ENCODE results near the gene FYCO1.
"Not testable (repeated sequence)": the region's sequence is repeated elsewhere in the genome, so short reads cannot be mapped to it uniquely, and the experiment has no call there.

The FYCO1 gene

DNA sequence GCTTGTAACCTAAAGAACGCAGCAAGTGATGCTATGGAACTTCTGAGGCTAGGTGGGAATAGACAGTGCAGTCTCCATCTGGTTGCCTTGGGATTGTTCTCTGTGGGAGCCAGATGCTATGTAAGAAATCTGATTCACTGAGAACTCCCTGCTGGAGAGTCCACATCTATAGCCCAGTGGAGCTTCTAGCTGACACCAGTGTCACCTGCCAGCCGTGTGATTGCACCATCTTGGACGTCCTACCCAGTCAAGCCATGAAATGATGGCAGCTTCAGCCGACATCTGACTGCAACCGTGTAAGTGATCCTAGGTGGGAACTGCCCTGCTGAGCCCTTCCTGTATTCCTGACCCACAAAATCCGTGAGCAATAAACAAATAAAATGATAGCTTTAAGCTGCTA is 12.4 kb upstream of the FYCO1 start:
- no peak for DNase-seq

DNA sequence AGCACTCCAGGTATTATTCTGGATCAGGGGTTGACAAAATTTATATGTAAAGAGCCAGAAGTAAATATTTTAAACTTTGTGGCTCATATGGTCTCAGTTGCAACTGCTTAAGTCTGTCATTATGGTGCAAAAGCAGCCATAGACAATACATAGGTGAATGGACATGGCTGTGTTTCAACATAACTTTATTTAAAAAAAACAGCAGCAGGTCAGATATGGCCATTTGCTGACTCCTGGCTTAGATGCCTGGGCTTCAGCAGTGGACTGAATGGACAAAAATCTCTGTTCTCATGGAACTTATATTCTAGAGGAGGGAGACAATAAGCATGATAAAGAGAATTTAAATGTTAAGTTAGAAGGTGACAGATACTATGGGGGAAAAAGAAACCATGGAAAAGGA is 11.7 kb upstream of the FYCO1 start:
- DNase-seq = no peak

DNA sequence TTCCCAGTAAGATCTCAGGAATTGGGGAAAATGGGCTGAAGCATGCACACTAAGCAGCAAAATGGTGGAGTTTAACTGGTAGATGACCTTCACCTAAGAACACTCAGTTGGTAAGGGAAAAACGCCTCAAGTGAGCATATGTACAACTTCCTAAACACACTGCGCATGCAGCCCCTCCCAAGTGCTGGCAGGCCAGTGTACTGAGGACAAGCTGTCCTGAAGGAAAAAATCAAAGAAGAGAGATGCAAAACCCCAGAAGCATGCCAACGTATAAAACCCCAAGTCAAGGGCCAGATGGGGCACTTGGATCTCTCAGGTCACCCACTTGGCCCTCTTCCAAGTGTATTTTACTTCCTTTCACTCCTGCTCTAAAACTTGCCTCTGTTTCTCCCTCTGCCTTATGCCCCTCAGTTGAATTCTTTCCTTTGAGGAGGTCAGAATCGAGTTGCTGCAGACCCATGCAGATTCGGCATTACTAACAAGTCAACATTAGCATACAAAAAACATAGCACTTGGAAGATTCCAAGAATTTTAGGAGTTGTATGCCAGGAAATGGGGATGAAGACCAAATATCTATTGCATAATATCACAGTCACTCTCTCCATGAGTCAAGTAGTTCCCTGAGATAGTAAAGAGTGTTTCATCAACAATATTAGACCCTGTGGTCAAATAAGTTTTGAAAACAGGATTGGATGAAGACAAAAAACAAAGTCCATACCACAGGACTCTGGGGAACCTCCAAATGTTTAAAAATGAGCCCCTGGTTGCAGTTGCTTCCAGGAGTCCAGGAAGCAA is 10.8 kb upstream of the FYCO1 start:
- DNase-seq = peak; percentile 60

DNA sequence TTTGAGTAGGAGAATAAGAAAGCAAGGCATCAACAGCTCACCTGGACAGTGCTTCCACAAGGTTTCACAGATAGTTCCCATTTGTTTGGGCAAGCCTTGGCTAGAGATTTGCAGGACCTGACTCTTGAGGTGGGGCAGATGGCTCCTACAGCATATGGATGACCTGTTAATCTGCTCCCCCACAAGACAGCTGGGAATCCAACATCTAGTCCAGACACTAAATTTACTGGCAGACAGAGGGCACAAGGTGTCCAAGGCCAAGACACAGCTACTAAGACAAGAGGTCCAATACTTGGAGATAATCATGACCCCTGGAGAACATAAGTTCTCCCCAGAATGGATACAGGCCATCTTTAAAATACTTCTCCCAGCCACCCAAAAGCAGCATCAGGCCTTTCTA is 8.1 kb upstream of the FYCO1 start:
- DNase-seq = not testable (repeated sequence)

DNA sequence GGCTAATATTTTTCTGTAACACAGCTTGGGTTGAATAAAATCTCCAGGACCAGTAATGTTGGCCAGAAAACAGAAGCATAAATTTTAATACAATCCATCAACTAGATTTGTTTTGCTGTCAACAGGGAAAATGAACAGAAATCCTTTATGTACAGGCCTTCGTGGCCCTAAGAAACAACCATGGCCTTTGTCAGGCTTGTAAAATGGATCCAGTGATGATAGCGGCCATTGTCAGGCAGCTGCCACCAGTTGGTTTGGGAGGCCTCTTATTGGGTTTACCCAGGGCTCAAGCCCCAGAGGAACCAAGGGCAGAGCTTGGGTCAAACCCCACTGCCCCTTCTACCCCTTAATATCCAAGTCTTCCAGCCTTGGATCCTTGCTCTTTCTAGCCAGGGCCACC is 5.6 kb upstream of the FYCO1 start:
- DNase-seq = no peak

DNA sequence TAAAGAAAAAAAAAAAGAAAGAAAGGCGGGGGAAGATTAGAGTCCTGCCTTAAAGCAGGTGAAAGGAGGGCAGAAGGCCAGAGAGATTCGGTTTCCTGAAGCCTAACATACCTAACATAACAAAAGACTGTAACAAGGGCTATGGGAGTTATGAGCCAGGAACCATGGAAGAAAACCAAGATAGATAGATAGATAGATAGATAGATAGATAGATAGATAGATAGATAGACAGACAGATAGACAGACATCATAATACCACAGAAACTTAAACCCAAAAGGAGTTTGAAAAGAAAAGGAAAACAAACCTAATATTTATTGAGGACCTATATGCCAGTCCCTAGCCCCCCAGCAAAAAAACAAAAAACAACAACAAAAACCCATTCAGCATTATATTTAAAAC is 2.3 kb upstream of the FYCO1 start:
- no peak for DNase-seq

DNA sequence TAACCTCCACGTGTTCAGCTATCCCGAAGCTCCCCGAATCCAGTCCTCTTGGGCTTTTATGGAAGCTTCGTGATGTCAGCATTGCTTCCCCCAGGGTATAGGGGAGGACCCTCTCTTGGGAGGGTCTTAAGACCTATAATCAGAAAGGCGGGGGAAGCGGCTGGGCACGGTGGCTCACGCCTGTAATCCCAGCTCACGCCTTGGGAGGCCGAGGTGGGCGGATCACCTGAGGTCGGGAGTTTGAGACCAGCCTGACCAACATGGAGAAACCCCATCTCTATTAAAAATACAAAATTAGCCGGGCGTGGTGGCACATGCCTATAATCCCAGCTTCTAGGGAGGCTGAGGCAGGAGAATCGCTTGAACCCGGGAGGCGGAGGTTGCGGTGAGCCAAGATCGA is 1.9 kb upstream of the FYCO1 start:
- DNase-seq = not testable (repeated sequence)

DNA sequence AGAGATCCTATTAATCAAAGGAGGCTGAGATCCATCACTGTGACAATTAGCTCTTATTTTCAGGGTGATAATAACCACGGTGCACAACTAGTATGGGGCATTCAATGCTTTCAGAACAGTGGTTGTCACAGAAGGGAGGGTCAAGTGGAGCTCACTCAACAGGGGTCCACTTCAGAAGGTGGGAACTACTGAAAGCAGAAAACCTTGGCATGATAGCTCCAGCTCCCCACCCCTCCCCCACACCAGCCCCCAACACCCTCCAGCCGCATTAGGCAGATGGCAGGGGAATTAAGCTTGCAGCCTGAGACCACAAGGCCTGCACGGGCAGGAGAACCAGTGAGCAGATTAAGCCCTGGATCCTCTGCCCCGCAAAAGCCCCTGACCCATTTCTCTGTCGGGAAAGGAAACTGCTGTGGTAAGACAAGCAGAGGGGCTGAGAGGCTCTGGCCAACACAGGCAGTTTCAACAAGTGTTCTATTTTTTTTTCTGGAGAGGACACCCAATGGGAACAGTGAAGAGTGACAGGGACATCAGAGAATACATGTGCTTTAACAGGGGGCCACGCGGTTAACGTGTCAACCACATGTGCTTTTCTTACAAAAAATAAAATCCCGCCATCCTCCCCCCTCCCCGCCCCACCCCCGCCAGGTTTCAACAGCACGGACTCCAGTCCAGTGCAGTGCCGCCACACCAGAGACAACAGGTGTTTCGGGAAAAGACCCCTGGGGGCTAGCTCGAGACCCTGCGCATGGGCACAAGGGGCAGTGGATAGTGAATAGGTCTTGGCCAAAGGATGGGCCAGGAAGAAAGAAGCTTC is 997 bp downstream of the FYCO1 start:
- DNase-seq = no peak

DNA sequence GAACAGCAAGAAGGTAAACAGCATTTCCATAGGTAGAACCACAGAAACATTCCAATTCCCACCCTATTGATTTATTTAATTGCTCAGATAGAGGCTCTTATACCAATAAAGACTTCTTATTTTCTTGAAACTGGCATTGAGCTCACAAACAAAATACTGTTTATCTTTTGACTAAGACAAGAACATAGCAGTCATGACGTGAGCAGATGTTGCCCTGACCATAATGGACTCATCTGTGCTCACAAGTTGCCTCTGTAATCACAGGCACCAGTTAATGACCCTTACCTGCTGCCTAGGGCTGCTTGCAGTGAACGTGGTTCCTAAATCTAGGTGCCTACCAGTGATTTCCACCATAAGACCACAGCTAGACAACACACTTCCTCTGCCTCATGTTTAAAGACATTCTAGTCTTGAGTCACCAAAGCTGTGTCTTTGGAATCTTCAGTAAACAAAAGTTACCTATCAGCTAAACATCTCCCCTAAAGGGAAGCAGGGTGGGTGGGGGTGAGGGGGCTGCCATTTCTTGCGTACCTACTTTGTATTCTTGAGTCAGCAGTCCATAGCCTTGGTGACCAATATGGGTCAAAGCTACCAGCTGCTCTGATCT is 2.1 kb downstream of the FYCO1 start:
- no peak for DNase-seq

DNA sequence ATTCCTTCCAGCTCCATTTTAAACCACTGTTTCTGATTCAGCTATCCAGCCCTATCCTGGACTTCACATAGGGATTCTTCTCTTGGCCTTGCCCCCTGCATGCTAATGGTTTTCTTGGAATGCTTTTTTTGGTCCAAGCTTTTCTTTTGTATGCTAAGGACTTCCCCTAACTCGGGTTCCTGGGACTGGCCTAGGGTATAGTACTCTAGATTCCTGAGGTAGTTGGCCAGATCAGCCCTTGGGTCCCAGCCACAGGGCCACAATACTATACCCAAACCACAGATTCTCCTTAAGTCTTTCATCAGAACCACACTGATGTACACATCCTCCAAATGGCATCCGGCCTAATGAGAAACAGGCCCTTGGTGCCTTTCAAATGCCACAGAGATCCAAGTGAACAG is 2.8 kb downstream of the FYCO1 start:
- no peak for DNase-seq

DNA sequence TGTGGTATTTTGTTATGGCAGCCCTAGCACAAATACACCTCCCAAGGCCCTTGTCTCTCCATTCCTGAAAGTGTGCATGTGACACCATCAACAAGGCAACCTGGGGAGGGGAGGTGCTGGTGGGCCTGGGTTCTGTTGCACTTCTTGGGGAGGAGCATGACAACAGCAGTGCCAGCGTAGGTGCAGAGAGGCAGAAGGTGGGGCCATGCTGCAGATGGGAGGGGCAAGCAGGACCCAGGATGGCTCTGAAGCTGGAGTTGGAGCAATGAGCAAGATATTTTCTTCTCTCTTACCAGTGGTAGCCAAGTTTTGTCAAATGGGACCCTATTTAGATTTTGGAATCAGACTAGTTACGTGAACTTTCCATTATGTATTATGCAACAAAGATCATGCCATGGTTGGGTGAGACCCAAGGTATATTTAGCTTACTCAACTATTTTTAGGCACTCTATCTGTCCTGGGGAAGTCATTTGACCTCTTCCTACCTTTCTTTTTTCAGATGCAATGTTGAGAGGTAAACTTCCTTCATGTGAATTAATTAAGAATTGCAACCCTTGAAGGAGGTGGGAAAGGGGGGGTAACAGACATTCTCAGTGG is 3.4 kb downstream of the FYCO1 start:
- DNase-seq = no peak

DNA sequence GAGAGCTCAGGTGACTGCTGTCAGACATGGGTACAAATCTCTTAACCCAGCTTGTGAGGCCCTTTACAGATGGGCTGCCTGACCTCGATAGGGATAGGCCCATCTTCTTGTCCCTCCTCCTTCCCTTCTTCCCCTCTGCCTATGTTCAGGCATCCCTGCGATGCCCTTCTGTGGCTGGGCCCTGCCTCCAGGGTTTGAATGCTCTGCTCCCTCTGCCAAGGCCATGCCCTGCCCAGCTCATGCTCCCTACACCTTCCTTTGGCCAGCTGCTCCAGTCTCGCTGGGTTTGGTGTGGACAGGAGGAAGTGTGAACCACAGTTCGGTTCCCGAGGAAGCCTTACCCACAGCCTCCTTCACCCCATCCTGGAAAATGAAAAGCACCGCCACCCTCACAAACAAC is 4.3 kb downstream of the FYCO1 start:
- DNase-seq = no peak

DNA sequence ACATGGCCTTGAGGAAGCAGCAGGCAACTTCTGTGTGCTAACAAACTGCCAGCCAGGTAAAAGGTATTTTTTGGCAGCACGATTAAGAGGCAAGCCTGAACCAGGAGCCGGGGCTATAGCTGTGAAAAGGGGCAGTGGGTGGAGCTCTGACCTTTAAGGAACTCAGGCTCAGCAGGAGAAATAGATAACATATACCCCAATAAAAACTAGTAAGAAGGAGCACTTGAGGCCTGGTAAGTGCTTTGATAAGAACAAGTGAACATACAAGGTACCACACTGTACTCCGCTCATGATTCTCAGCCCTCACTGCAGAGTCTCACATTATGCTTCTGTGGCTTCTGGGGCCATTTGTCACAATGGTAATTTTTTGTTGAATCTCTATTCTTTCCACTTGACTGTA is 5.4 kb downstream of the FYCO1 start:
- DNase-seq = no peak

DNA sequence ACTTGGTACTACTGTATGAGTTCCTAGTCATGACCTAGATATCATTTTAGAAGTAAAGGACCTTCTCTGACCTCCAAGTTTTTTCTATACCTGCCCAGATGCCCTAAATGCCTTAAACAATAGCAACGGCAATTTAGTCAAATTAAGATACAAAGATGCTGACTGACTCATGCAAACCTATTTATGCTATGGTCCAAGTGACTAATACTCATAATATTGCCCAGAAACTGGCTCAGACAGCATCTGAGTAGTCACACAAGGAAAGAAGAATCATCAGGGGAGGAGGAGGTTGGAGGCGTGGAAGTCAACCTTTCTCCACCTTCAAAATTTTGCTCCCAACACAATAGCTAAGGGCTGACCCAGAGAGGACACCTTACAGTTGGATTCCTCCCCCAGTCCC is 6.8 kb downstream of the FYCO1 start:
- DNase-seq = peak; percentile 61

DNA sequence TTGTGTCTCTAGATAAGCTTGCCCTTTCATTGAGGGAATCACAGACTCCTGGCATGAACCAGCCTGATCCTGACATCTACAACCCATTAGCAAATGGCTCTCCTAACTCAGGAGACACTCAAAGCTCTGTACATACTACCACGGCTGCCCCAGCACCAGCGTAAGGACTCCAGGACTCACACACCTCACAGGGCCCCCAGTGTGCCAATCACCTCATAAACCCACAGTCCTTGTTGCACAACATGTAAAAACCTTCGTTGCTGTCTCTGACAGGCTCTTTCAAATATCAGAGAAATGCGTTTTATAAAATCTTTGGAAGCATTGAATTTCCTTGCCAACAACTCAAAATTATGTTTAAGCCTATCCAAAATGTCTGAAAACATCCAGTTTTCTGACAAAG is 7.3 kb downstream of the FYCO1 start:
- DNase-seq = no peak

DNA sequence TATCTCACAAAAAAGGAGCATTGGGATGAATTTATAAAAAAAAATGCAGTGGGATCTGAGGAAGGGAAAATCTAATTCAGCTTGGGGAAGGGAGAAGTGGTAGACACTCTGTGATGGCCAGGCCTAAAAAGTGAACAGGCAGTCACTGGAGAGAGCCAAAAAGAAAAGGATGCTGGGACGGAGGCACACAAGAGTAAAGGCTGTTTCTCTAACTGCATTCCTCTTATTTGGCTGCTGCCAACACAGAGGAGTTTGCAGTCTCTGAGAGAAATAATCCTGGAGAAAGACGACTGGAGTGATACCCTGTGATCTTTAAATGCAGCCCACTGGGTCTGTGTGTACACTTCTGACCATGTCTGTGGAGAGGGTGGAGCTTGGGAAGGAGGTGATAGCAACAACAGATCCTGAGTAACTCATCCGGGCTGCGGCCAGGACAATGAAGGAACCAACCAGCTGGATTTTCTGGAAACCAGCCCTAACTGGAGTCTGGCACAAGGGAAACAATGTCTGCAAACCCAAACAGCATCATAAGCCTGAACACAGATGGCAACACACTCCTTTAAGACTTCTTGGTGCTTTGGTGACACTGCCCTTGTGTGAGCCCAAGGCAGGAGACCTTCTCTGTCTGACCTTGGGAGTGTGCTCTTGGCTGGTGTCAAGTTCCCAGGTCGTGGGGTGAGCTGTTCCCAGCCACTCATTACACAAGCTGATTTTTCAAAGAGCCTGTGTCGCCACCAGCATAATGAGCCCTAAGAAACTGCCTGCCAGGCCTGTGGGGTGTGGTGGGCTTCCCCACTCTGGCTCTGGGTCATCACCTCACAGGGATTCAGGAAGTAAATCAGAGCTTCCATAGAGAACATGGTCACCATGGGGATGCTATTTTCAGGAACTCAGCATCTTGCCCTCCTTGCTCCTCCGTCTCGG is 8.0 kb downstream of the FYCO1 start:
- DNase-seq = no peak

DNA sequence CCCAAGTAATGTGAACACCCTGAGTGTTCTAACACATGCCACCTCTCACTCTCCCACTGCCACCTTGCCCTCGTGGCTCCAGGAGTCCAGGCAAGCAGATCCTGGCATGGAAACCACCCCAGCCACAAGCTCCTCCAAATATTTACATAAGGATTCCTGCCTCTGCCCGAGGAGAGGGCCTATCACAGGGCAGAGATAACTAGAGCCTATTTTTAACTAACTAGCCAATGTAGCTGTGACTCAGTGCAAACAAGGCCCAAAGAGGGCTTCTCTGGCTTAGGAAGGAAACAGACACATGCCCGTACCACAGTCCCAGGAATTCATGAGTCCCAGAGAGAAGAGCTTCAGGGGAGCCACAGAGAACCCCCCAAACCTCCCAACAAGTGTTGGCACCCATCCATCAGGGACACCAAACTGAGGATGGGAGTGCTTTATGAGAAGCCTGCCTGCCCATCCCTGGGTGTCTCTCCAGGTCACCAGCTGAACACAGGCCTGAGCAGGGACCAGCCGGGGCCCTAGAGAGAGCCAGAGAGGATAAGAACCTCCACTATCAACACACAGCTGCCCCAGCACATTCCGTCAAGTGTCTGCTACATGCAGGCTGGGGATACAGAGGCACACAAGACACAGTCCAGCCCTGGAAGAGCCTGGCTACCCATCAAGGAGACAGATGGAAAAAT is 9.2 kb downstream of the FYCO1 start:
- peak; percentile 69 for DNase-seq

DNA sequence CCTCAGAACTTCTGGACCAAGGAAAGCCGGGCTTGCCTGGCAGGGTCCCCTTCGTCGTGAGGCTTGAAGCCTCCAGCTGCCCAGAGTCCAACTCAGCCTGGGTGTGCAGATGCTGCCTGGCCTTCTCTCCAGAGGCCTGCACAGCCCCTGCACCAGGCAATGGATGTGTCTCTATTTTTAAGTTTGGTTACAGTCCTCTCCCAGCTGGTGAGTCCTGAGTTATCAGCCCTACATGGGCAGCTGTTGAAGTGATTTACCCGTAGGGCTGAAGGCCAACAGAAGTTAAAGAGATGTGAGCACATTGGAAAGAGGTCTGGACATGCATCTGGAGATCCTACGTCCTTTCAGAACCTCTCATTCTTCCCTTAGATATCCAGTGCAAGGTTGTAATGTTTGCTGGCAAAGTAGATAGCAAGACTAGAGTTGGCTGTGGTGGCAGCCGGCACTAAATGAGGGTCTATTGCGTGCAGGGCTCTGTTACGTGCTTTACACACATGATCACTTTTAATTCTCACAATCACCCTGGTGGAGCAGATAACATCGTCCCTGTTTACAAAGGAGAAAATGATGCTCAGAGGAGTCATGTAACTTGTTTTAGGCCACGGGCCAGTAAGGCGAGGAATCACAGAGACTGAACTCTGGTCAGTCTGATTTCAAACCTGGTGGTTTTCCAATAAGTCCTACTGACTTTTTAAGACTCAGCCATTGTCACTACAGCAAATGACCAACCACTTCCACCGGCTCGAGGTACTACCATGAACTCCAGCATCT is 9.9 kb downstream of the FYCO1 start:
- DNase-seq = no peak

DNA sequence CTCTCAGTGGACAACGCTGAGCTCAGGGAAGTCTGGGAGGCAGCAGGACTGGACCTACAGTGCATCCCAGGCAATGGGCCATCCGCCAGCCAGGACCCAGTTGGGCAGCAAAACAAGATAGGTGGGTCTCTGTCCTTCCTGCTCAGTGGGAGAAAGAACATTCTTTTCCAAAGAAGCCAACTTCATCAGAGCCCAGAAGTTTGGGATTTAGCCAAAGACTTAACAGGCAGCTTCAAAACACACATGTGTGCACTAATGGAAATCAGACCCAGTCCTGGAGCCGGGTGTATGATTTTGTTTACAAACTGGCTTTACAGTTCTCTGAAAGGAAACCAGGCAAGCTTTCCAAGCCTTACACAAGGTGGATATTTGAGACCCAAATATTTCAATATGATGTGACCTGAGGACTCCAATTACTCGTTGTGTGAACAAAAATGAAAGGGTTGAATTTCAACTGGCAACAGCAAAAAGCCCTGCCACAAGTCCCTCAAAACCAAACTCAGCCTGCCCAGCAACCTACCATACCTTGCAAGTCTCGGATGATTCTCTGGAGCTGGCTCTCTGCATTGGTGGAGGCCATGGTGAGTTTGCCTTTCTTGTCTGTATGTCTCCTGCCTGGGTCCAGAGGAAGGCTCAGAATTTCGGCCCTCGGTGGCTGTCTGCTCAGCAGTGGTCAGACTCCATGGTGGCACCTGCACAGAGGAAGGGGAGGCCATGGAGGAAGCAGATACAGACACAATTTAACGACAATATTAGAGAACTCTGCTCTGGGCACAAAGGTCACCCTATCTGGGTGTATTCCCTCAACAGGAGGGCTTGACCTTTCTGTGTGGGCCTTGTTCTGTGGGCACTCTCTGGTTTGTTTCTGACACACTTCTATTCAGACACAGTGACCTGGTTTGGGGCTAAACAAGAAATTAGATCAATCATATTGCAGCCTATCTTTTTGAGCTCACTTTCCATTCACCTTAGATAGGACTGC is 11.0 kb downstream of the FYCO1 start:
- peak; percentile 18 for DNase-seq

DNA sequence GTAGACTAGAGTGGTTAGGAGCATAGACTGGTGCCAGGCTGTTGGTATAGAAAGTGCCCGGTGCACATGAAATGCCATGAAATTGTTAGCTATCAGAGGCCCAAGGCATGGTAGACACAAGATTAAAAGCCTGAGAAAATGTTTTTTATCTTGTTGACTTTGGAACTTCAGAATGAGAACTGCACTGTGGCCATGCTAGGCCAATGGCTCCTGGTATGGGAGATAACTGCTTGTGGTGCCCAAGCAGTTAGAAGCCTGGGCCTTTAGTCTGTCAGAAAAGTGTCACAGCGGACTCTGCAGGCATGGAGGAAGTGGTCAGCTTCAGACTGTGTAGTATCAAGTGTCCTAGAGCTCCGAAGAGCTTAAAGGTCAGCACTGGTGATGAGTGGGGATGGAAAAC is 11.9 kb downstream of the FYCO1 start:
- DNase-seq = no peak

All from NCI-H226 (cell line).